ENCODE measurements around the gene ERN1. TPM values are rescaled to one million over a fixed set of nuclear protein-coding genes. Genes with fewer than 3 reads are reported as not detected.

Gene ERN1
- total and polyA plus RNA-seq, 2 of the 8 experiments (the other 6 are each of a cell fraction or from before 2014, with no cell fraction given) = 1.8 to 3.9 TPM

- POLR2A ChIA-PET (ENCODE audit: partially characterized antibody) = interaction anchor here (1.3 to 10.5 kb wide), 4 partner anchors 15 to 103 kb away, joined by 3 to 164 read pairs (median 11); no protein-coding TSS in a partner anchor
- no peak overlapping the region for H2BK20ac ChIP-seq (ENCODE audit: low read length)
- no peak overlapping the region for H3K9ac ChIP-seq (replicated peaks in 1 of 4; ENCODE audit: extremely low read depth in 1 of 4, low read depth in 3 of 4, low read length in 3 of 4)
Observed at GRCh38 chr17:64131606-64132270, 1.8 kb upstream of the ERN1 start.

More at GRCh38 chr17:64131606-64132270, 1.8 kb upstream of the ERN1 start:
- H3K4ac ChIP-seq (replicated peaks; ENCODE audit: insufficient read length, low read depth, low read length) = no peak overlapping the region
- no peak overlapping the region for H3K4me3 ChIP-seq (ENCODE audit: extremely low read depth in 1 of 4, insufficient read depth in 2 of 4, low read depth in 3 of 4, low read length in 4 of 4)
- H4K20me1 ChIP-seq (replicated peaks in 1 of 2; ENCODE audit: control insufficient read depth in 1 of 2, insufficient read depth in 2 of 2, low read length in 2 of 2) = no peaks in the 10 kb centered on the region
- no peaks in the 10 kb centered on the region for H3K79me2 ChIP-seq (ENCODE audit: control insufficient read depth in 1 of 2, insufficient read depth in 2 of 2, low read length in 2 of 2)
- no peak overlapping the region for H2BK12ac ChIP-seq (ENCODE audit: low read depth, low read length)
- no peaks in the 10 kb centered on the region for H3K79me1 ChIP-seq (ENCODE audit: low read depth, low read length)
- no peak overlapping the region for H3K23ac ChIP-seq (ENCODE audit: insufficient read length)
- H2AFZ ChIP-seq (ENCODE audit: low read length) = no peak overlapping the region
- CTCF ChIA-PET (ENCODE audit: partially characterized antibody) = interaction anchor here (0.6 to 14.4 kb wide), 21 partner anchors 11 to 243 kb away, joined by 3 to 238 read pairs (median 4); partner anchors contain the start of gene GH1
- no peak for DNase-seq (ENCODE audit: low read depth in 1 of 2, low spot score in 2 of 2)
- peaks cover 6% of the 10 kb centered on the region; the same call in 1 of the 2 replicates for H3K23me2 ChIP-seq (ENCODE audit: low read depth, low read length)
- H4K8ac ChIP-seq (ENCODE audit: extremely low read depth, insufficient read depth, low read length) = no peak overlapping the region
- peaks cover 0 to 21% (median 11%) of the 10 kb centered on the region in 4 experiments; a peak in 6 of 7 replicates for H3K27me3 ChIP-seq (replicated peaks in 1 of 4; ENCODE audit: control insufficient read depth in 3 of 4, extremely low read depth in 1 of 4, insufficient read depth in 3 of 4, low read length in 3 of 4)
- no peak overlapping the region for H2BK120ac ChIP-seq (replicated peaks; ENCODE audit: low read depth, low read length)
- no peak overlapping the region for H4K91ac ChIP-seq (replicated peaks; ENCODE audit: insufficient read length, low read length)
- no peaks in the 10 kb centered on the region for H3K36me3 ChIP-seq (ENCODE audit: control insufficient read depth in 2 of 4, insufficient read depth in 4 of 4, low read length in 3 of 4)
- no peak overlapping the region for H2BK5ac ChIP-seq (ENCODE audit: low read depth, low read length)
- H3K56ac ChIP-seq (replicated peaks; ENCODE audit: insufficient read length, low read depth, low read length) = no peak overlapping the region
- no peaks in the 10 kb centered on the region for H3K4me1 ChIP-seq (replicated peaks in 1 of 4; ENCODE audit: control insufficient read depth in 3 of 4, insufficient read depth in 4 of 4, low read length in 3 of 4)
- TF ChIP-seq BACH1 (IDR thresholded peaks at IDR 0.05; ENCODE audit: low read length) = no peak
- no peak for TF ChIP-seq GABPA (IDR thresholded peaks at IDR 0.05; ENCODE audit: borderline replicate concordance, insufficient read depth, low read length)
- no peak for TF ChIP-seq HDAC6 (IDR thresholded peaks at IDR 0.05; ENCODE audit: low read depth, low read length)
- no peak for TF ChIP-seq E2F6 (IDR thresholded peaks at IDR 0.05)
- TF ChIP-seq NRF1 (IDR thresholded peaks at IDR 0.05; ENCODE audit: low read depth, low read length) = no peak
- WGBS, 2 experiments (ENCODE audit: extremely low coverage in 1 of 2, insufficient coverage in 1 of 2, insufficient read length in 1 of 2, insufficient replicate concordance in 2 of 2, low coverage in 1 of 2, low lambda C conversion rate in 2 of 2, missing lambda C conversion rate in 1 of 2) = 90% methylated on average over 5 of the region's 5 CpGs; no CpG with 5 or more reads in 1 of the 2 experiments
- FAIRE-seq = no peak
- H2BK15ac ChIP-seq (ENCODE audit: low read length) = no peak overlapping the region
- H4K5ac ChIP-seq (ENCODE audit: insufficient read length, low read depth, low read length) = no peak overlapping the region
- H3K27ac ChIP-seq (ENCODE audit: low read depth, low read length) = no peak overlapping the region
- no peak overlapping the region for H3K14ac ChIP-seq (ENCODE audit: insufficient read length)
- H3K18ac ChIP-seq (ENCODE audit: extremely low read depth, low read length) = no peak overlapping the region
- H3K9me3 ChIP-seq (ENCODE audit: insufficient read depth in 2 of 2, low read depth in 1 of 2, low read length in 1 of 2) = no peaks in the 10 kb centered on the region
- H3K4me2 ChIP-seq (ENCODE audit: insufficient read depth in 1 of 2, low read depth in 2 of 2, low read length in 2 of 2) = no peak overlapping the region; a peak in 1 of 4 replicates
- H2AK5ac ChIP-seq (ENCODE audit: low read depth, low read length) = no peak overlapping the region
